Activated CD4-positive, CD25-positive, alpha-beta regulatory T cell treated with anti-CD3 and anti-CD28 coated beads, Interleukin-2, amount 50 U/mL, for 72 hours (primary cell): ENCODE results near the gene SAP130.

Experiments used
- DNase-seq: peaks from one replicate; pipeline ENCODE4 v3.0.0; 2021

SAP130 gene

GRCh38 chr2:128027801-128028667 is at the start of gene SAP130:
SAP130 (minus strand) TSS chr2:128028059; CDS start chr2:128026292, 1,767 bp downstream.
- peak; percentile 99 for DNase-seq

DNA sequence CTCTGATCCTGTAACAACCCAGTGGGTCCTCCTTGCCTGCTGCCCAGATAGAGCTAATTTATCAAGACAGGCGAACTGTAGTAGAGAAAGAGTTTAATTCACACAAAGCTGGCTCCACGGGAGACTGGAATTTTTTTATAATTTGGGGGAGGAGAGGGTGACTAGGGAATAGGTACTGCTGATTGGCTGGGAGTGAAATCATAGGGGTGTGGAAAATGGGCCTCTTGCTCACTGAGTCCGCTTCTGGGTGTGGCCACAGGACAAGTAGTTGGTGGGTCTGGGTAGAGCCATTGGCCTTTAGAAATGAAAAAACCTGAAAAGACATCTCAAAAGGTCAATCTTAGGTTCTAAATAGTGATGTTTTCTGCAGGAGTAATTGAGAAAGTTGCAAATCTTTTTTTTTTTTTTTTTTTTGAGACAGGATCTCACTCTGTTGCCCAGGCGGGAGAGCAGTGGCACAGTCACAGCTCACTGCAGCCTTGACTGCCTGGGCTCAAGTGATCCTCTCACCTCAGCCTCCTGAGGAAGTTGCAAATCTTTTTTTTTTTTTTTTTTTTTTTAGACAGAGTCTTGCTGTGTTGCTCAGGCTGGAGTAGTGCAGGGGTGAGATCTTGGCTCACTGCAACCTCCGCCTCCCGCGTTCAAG is 48.7 kb upstream of the SAP130 start:
- no peak for DNase-seq

DNA sequence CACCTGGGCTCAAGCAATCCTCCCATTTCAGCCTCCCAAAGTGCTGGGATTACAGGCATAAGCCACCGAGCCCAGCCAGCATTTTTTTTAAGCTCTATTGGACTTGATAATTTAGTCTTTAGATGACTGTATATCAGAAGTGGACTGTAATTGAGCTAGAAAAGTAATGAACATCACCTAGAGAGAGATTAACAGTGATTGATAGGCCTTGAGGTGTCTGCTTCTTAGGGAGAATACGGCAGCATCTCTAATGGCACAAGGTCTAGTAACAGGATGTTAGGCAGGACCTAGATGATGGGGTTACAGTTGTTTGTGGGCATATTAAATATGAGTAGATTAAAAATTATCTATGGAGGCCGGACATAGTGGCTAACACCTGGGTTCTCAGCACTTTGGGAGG is 45.4 kb upstream of the SAP130 start:
- DNase-seq: no peak

- DNase-seq: no peak
Observed at GRCh38 chr2:128069769-128070168, 41.9 kb upstream of the SAP130 start.

DNA sequence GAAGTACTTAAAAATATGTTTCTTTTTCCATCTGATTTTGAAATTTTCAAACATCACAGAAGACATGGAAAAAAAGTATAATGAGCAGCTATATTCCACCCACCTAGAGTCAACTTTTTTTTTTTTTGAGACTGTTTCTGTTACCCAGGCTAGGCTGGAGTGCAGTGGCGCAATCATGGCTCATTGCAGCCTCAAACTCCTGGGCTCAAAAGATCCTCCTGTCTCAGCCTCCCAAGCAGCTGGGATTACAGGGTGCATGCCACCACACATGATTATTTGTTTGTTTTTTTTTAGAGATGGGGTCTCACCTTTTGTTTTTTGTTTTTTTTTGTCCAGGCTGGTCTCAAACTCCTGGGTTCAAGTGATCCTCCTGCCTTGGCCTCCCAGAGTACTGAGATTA is 36.5 kb upstream of the SAP130 start:
- DNase-seq: no peak

DNA sequence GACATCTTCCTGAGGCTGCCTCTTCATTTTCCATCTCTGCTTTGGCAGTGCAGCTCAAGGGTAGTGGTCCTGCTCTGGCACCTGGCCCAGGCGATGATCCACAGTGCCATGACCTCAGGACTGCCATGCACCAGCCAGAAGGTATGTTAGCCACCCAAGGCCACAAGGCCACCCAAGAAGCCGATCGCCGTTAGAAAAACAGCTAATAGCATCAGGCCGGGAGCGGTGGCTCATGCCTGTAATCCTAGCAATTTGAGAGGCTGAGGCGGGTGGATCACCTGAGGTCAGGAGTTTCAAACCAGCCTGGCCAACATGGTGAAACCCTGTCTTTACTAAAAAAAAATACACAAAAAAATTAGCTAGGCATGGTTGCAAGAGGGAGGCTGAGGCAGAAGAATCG is 34.7 kb upstream of the SAP130 start:
- DNase-seq: no peak

DNA sequence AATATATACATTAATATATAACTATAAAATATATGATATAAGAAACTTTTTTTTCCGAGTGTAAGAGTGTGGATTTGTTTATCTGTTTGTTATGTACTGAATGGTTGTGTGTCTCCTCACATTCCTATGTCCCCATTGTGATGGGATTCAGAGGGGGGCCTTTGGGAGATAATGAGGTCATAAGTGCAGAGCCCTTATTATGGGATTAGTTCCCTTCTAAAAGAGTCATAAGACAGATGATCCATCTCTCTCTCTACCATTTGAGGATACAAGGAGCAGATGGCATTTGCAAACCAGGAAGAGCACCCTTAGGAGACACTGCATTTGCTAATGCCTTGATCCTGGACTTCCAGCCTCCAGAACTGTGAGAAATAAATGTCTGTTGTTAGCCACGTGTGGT is 30.3 kb upstream of the SAP130 start:
- no peak for DNase-seq

- no peak for DNase-seq
Observed at GRCh38 chr2:128057334-128057733, 29.5 kb upstream of the SAP130 start.

GRCh38 chr2:128054104-128054885 is 26.4 kb upstream of the SAP130 start:
- DNase-seq: no peak

GRCh38 chr2:128053331-128053730 is 25.5 kb upstream of the SAP130 start:
- DNase-seq: no peak

GRCh38 chr2:128043041-128043440 is 15.2 kb upstream of the SAP130 start:
- no peak for DNase-seq

GRCh38 chr2:128041561-128041960 is 13.7 kb upstream of the SAP130 start:
- DNase-seq: no peak

DNA sequence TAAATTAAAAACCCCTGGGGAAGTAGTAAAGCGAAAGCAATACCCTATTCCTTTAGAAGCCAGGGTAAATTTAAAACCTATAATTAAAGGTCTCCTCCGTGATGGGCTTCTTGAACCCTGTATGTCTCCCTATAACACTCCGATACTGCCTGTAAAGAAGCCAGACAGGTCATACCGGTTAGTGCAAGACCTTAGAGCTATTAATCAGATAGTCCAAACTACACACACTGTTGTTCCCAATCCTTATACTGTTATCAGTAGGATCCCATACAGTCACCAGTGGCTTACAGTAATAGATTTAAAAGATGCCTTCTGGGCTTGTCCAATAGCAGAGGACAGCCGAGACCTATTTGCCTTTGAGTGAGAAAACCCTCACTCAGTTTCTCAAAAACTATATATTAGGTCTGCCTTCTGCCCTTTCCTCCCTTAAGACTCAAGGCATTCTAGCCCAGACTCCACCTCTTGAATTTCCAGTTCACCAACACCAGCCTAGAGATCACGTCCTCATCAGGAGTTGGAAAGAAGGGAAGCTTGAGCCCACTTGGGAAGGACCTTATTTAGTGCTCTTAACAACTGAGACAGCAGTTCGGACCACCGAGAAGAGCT is 12.4 kb upstream of the SAP130 start:
- no peak for DNase-seq

DNA sequence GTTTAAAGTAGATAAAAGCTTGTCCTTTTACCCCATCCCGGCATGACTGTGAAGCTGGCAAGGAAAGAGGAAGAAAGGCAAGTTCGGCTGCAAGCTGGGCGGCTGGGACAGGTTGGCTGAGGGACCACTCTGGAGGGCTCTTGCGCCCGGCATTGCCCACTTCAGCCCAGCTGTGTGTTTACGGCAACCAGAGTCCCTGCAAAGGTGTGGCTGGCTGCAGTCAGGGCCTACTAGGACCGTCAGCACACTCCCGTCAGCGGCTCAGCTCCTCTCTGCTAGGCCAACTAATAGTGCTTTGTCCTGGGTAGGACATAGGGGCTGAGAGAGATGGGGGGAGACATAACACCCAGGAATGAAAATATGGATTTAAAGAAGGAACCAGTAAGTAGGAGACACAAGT is 11.7 kb upstream of the SAP130 start:
- no peak for DNase-seq

- DNase-seq: no peak
Observed at GRCh38 chr2:128038411-128038810, 10.6 kb upstream of the SAP130 start.

- no peak for DNase-seq
Observed at GRCh38 chr2:128037649-128038048, 9.8 kb upstream of the SAP130 start.

- DNase-seq: no peak
Observed at GRCh38 chr2:128036748-128037607, 9.1 kb upstream of the SAP130 start.

GRCh38 chr2:128032092-128032491 is 4.2 kb upstream of the SAP130 start:
- no peak for DNase-seq

GRCh38 chr2:128028668-128029054 is 802 bp upstream of the SAP130 start:
- DNase-seq: no peak

DNA sequence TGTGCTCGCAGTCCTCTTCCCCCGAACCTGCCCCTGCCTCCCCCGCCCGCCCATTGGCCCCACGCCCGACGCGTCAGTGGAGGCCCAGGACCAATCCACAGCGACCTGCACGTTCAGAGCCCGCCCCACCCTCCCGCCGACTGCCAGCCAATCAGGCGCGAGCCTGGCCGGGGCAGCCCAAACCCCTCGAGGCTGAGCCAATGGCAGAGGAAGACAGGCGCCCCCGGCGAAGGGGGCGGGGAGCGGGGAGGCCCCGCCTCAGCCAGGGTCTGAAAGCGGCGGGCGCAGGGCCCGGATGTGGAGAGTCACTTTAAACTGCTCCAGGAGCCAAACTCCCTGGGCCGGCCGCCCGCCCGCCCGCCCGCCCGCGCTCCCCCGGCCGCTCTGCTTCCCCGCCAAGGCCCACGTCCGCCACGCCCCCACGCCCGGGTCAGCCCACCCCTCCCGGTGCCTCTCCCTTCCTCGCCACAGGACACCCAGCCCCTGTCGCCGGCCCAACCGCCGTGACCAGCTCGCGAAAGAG is 520 bp downstream of the SAP130 start:
- peak; percentile 97 for DNase-seq

DNA sequence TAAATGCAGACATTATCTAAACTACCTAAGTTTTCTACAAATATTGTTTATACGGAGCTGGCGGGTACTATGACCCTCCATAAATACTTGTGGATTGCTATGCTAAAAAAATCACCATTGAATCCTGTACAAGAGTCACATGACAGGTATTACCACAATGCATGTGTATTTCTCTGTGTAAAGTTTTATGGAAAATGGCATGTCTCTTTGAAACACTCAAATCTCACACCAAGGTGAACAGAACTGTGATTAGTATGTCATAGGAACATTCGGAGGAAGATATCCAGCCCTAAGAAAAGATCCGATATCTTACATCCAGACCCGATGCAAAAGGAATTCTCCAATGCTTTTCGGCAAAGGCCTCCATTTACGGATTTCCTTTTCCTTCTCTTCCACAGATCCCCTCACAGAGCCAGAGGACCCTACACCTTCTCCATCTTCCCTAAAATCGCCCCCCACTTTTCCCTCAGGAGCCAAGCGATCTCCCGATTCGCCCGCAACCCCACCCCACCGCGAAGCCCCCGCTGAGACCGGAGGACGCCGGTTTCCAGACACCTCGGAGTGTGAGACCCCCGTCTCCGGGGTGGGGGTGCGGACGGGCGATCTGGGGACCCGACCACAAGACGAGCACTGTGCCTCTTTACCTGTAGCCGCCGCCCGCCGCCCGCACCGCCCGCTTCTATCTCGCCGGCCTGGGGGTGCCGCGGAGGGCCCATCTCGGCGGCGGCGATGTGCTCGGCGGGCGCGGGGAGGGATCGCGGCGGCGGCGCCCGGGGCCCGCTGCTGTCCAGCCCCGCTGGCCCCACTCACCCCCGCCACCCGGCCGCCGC is 1.2 kb downstream of the SAP130 start:
- no peak for DNase-seq
